ENCODE results near the gene SIPA1L3. TPM values are rescaled to one million over a fixed set of nuclear protein-coding genes. Genes with fewer than 3 reads are reported as not detected.
A peak's percentile ranks its signal among the peaks of the same experiment; 100 is the strongest.

SIPA1L3 gene
- total and polyA plus RNA-seq, 9 of the 15 experiments (the other 6 are each of a cell fraction or from before 2014, with no cell fraction given): 0.01 to 6.1 (median 2.5) TPM

DNA sequence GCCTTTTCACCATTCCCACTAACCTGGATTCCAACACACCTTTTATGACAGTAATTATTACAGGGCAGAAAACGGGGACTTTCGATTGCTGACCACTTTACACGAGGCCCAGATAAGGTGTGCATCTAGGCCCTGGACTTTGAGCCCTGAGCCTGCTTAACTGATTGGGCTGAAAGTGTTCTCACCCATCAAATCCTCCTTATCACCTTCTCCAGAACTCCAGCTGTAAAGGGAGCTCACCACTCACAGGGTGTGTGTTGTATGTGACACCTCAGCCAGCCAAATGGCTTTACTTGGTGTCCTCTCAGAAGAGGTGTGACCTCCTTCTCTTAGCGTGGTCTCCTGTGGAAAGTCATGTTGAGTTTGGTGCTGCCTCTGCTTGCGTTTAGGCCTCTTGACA is 36.5 kb downstream of the SIPA1L3 start (continued):
- TF ChIP-seq, protein P1, sequence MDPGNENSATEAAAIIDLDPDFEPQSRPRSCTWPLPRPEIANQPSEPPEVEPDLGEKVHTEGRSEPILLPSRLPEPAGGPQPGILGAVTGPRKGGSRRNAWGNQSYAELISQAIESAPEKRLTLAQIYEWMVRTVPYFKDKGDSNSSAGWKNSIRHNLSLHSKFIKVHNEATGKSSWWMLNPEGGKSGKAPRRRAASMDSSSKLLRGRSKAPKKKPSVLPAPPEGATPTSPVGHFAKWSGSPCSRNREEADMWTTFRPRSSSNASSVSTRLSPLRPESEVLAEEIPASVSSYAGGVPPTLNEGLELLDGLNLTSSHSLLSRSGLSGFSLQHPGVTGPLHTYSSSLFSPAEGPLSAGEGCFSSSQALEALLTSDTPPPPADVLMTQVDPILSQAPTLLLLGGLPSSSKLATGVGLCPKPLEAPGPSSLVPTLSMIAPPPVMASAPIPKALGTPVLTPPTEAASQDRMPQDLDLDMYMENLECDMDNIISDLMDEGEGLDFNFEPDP (CRISPR knock-in tag; IDR thresholded peaks at IDR 0.05): no peak
- TF ChIP-seq ZNF124 (CRISPR knock-in tag; IDR thresholded peaks at IDR 0.05) (no peak), PURB (CRISPR knock-in tag; IDR thresholded peaks at IDR 0.05; ENCODE audit: low read depth) (no peak), SMAD2 (IDR thresholded peaks at IDR 0.05; ENCODE audit: low read depth, low read length) (no peak), ZBTB8A (IDR thresholded peaks at IDR 0.05; ENCODE audit: partially characterized antibody) (no peak), ZNF449 (CRISPR knock-in tag; IDR thresholded peaks at IDR 0.05) (no peak), CGGBP1 (CRISPR knock-in tag; IDR thresholded peaks at IDR 0.05) (no peak), CHD4 (IDR thresholded peaks at IDR 0.05; ENCODE audit: insufficient read depth, insufficient replicate concordance, low read depth, low read length, poor library complexity, severe bottlenecking) (no peak), ZNF232 (CRISPR knock-in tag; IDR thresholded peaks at IDR 0.05) (no peak), MTA3 (IDR thresholded peaks at IDR 0.05; ENCODE audit: borderline replicate concordance) (no peak), RBM39 (optimal IDR thresholded peaks at IDR 0.05; ENCODE audit: low read depth, low read length) (no peak), ZFP36 (IDR thresholded peaks at IDR 0.05; ENCODE audit: low read depth, low read length, partially characterized antibody) (no peak), BMI1 (IDR thresholded peaks at IDR 0.05; ENCODE audit: low read length) (no peak), HLTF (IDR thresholded peaks at IDR 0.05) (no peak), MTA2 (IDR thresholded peaks at IDR 0.05; ENCODE audit: low read depth) (peak; percentile 72; the same call in 1 of the 2 replicates), FOXA1 (IDR thresholded peaks at IDR 0.05; ENCODE audit: borderline replicate concordance) (no peak), ZBTB17 (CRISPR knock-in tag; IDR thresholded peaks at IDR 0.05) (no peak), ZNF695 (CRISPR knock-in tag; IDR thresholded peaks at IDR 0.05) (no peak), EHMT2 (IDR thresholded peaks at IDR 0.05) (no peak), MAZ (CRISPR knock-in tag; conservative IDR thresholded peaks at IDR 0.05 in 1 of 2, IDR thresholded peaks at IDR 0.05 in 1 of 2) (no peak), RBFOX2 (IDR thresholded peaks at IDR 0.05; ENCODE audit: low read depth, low read length) (no peak), NFYB (IDR thresholded peaks at IDR 0.05; ENCODE audit: extremely low read depth, insufficient read length) (no peak), NFE2 (IDR thresholded peaks at IDR 0.05; ENCODE audit: low read depth) (no peak), PATZ1 (CRISPR knock-in tag; IDR thresholded peaks at IDR 0.05; ENCODE audit: borderline replicate concordance) (no peak)
- TF ChIP-seq, protein P2, sequence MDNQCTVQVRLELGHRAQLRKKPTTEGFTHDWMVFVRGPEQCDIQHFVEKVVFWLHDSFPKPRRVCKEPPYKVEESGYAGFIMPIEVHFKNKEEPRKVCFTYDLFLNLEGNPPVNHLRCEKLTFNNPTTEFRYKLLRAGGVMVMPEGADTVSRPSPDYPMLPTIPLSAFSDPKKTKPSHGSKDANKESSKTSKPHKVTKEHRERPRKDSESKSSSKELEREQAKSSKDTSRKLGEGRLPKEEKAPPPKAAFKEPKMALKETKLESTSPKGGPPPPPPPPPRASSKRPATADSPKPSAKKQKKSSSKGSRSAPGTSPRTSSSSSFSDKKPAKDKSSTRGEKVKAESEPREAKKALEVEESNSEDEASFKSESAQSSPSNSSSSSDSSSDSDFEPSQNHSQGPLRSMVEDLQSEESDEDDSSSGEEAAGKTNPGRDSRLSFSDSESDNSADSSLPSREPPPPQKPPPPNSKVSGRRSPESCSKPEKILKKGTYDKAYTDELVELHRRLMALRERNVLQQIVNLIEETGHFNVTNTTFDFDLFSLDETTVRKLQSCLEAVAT (IDR thresholded peaks at IDR 0.05): no peak

Measured in K562 (cell line).